CD4-positive, alpha-beta T cell treated with Interleukin-12 subunit alpha and Interleukin-12 subunit beta, for 1 hour (primary cell): Measurements from ENCODE around the gene GSX2.
"Not testable (repeated sequence)": the region's sequence is repeated elsewhere in the genome, so short reads cannot be mapped to it uniquely, and the experiment has no call there.

Experiments used
- DNase-seq: peaks from one replicate; pipeline ENCODE4 v3.0.0-alpha.2; 2020

GSX2 gene

DNA sequence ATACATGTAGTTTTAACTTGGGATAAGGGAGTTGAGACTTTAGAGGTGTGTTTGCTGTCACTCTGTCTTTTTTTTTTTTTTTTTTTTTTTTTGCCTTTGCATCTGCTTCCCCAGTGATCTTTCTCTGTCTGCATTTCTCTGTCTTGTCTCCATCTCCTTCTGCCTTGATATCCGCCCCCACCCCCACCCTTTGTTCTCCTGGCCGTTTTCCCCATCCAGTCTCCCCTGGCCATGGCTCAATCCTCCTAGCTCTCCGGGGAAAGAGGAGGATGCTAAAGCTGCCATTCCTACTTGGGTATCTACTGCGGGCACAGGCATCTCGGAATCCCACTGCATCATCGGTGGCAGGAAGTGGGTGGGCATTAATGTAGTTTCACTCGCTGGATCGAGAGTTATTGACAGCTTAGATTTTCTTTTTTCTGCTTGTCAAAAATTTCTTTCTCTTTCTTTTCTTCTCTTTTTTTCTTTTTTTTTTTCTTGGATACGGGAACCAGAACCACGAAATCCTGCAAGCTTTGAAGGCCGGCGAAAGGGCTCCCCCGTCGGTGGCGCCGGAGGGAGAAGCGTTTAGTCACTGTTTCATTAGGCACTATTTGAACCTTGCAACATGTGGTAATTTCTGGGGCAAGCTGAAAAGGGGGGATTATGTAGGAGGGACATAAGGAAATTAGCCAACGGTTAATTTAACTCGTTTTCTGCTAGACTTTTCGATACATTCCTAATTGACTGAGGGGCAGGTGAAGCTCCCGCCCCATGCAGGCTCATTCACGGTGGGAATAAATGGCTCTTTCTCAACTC is 8.2 kb downstream of the GSX2 start:
- no peak for DNase-seq

DNA sequence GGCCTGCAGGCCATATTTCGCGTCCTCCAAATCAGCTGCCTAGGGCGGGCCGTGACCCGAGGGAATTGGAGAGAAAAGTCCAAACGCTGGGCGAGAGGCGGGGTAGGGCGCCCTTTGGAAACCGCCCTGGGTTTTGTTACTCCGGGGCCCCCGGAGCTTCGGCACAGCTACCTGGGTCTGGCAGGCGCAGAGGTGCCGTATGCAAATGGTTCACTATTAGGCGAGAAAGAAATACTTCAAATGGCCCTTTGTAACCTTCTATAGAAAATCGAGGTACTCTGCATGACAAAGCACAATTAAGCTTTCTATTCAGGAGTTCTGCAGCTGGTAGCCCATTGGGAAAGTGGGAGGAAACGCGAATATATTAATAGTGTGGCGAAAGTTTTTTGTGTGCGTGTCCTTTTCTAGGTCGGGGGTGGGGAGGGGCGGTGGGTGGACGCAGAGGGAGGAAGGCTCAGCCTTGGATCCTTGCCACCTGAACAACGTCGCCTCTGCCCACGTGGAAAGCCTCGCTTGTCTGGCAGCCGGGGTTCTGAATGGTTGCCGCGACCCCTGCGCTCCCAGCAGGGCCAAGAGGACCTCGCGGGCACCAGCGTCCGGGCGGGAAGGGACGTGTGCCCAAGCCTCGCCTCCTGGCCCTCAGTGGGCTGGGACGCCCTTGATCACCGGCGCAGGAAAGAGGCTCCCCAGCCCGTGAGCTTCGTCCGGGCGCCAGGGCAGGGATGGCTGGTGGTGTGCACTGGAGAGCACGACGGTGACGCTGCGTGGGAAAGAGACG is 9.5 kb downstream of the GSX2 start:
- no peak for DNase-seq

DNA sequence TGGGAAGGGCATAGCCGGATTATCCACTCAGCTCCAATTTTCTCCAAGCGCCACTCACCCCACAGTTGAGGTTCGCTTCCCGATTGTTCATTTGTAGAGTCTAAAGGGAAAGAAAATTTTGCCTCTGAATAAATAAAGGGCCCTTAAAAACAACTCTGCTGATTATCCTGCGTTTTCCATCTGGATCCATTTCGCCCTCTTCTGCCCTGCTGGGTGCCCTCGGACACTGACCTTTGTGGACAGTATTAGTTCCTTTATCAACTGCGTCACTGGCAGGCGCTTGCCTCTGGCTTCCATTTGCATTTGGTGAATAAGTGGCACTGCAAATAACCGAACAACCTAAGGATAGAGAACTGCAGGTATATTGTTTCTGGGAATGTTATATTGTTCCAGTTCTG is 10.1 kb downstream of the GSX2 start:
- DNase-seq: no peak

DNA sequence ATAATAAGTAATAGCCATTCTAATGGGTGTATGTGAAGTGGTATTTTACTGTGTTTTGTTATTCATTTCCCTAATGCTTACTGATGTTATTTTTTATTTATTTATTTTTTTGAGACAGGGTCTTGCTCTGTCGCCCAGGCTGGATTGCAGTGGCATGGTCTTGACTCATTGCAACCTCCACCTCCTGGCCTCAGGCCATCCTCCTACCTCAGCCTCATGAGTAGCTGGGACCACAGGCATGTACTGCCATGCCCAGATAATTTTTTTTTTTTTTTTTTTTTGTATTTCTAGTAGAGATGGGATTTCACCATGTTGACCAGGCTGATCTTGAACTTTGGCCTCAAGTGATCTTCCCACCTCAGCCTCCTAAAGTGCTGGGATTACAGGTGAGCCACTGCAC is 13.2 kb downstream of the GSX2 start:
- not testable (repeated sequence) for DNase-seq

DNA sequence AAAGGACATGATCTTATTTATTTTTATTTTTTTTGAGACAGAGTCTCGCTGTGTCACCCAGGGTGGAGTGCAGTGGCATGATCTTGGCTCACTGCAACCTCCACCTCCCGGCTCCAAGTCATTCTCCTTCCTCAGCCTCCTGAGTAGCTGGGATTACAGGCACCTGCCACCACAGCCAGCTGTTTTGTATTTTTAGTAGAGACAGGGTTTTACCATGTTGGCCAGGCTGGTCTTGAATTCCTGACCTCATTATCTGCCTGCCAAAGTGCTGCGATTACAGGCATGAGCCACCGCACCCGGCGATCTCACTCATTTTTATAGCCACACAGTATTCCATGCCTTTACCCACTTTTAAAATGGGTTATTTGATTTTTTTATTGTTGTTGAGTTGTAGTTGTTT is 16.3 kb downstream of the GSX2 start:
- DNase-seq: not testable (repeated sequence)

DNA sequence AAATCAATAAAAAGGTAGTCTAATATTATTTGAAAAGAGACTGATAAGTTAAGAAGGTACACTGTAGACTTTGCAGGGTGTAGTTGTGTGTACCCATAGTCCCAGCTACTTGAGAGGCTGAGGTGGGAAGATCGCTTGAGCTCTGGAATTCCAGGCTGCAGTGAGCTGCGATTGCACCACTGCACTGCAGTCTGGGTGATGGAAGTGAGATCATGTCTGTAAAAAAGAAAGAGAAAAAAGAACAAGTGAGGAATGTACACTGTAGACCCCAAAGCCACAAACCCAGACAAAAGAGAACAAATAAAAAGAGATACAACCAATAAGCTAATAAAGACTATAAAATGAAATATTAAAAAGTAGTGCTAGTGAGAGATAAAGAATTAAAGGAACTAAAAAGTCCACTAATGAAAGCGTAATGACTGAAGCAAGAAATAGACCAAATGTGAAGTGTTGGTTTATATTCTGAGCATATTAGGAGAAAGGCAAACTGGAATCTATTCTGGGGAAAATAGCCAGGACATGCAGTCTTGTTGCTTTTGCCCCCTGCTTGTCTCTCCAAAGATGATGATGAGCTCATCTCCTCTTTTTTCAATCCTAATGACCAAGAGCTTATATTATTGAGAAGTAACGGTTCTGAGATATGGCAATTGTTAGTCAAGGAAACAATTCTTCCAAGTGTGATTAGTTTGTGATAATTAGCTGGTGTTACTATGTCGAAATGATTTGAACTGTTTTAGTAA is 19.1 kb downstream of the GSX2 start:
- no peak for DNase-seq

DNA sequence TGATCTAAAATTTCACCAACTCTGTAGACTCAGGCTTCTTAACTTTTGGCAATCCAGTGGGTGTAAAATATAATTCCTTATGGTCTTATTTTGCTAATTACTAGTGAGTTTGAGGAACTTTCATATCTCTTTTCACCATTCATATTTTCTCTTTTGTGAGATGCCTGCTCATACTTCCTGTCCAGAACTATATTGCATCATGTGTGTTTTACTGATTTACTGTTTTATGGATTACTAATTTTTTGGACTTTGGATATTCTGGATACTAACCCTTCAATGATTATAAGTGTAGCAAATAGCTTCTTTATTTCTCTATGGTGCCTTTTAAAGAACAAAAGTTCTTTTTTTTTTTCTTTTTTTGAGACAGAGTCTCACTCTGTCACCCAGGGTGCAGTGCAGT is 20.6 kb downstream of the GSX2 start:
- no peak for DNase-seq

DNA sequence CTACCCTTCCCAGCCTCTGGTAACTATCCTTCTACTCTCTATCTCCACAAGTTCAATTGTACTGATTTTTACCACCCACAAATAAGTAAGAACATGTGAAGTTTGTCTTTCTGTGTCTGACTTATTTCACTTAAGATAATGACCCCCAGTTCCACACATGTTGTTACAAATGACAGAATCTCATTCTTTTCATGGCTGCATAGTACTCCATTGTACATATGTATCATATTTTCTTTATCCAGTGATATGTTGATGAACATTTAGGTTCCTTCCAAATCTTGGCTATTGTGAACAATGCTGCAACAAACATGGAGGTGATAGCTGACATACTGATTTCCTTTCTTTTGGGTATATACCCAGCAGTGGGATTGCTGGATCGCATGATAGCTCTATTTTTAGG is 27.7 kb downstream of the GSX2 start:
- no peak for DNase-seq

DNA sequence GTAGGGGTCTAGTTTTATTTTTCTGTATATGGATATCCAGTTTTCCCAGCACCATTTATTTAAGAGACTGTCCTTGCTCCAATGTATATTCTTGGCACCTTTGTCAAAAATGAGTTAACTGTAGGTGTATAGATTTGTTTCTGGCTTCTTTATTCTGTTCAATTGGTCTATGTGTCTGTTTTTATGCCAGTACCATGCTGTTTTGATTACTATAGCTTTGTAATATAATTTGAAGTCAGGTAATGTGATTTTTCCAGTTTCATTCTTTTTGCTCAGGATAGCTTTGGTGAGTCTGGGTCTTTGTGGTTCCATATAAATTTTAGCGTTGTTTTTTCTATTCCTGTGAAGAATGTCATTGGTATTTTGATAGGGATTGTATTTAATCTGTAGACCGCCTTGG is 28.7 kb downstream of the GSX2 start:
- DNase-seq: not testable (repeated sequence)

DNA sequence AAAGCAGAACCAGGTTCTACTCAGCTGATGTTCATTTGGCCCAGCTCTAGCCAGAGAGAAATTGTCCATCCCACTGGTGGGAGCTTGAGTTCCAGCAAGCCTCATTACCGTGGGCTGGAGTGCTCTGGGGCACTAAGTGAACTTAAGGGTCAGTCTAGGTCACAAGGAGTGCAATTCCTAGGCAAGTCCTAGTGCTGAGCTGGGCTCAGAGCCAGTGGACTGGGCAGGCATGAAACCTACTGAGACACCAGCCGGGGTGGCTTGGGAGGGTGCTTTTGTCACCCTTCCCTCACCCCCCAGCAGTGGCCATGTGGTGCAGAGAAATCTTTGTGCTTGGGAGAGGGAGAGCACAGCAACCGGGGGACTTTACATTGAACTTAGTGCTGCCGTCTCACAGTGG is 39.4 kb downstream of the GSX2 start:
- DNase-seq: no peak

DNA sequence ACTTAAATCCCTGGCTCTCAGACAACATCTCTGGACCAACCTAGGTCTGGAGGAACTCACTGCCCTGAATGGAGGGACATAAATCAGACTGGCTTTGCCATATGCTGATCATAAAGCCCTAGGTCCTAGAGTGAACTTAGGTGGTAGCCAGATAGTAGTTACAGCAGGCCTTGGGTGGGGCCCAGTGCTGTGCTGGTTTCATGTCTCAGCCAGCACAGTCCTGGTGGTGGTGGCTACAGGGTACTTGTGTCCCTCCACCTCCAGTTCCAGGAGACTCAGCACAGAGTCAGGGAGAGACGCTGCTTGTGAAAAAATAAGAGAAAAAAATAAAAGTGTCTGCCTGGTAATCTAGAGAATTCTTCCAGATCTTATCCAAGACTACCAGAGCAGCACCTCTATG is 40.3 kb downstream of the GSX2 start:
- no peak for DNase-seq

DNA sequence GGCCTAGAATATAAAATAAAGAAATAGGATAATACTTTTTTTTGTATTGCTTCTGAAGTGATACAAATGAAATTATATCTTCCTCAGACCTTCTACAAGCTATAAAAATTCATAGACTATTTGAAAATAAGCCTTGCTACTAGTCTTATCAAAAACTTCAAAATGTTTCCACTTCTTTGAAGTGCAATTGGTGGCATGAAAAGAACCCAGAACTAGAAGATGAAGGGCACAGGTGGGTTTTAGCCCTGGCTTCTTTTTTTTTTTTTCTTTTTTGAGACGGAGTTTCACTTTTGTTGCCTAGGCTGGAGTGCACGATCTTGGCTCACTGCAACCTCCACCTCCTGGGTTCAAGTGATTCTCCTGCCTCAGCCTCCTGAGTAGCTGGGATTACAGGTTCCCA is 44.2 kb downstream of the GSX2 start:
- DNase-seq: no peak

DNA sequence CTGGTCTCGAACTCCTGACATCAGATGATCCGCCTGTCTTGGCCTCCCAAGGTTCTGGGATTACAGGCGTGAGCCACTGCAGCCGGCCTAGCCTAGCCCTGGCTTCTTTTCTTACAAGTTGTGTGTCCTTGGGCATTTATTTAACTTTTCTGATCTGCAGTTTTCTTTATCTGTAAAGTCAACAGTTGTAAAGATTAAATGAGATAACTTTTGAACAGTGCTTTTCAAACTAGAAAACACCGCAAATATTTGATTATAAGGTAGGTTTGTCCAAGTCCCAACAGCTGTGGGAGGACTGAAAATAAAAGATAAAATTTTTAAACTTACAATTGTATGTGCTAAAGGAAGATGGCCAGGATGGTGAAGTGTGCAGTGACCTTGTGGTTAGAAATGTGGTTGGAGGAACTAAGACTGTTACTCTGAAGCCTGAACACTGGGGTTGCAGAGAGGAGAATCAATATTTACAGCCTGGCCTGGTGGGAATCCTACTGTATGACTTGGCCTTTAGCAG is 44.8 kb downstream of the GSX2 start:
- no peak for DNase-seq

DNA sequence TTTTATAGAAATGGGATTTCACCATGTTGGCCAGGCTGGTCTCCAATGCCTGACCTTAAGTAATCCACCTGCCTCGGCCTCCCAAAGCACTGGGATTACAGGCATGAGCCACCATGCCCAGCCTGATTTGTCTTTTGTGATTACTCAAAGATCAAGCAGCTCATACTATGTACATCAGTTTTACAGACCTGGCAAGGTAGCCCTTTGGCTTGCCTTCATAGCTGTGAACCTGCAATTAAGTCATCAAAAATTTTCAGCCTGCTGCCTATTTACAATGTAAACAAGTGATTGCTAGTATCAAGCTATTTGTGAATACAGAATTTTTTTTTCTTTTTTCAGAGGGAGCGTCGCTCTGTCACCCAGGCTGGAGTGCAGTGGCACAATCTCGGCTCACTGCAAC is 46.2 kb downstream of the GSX2 start:
- no peak for DNase-seq

DNA sequence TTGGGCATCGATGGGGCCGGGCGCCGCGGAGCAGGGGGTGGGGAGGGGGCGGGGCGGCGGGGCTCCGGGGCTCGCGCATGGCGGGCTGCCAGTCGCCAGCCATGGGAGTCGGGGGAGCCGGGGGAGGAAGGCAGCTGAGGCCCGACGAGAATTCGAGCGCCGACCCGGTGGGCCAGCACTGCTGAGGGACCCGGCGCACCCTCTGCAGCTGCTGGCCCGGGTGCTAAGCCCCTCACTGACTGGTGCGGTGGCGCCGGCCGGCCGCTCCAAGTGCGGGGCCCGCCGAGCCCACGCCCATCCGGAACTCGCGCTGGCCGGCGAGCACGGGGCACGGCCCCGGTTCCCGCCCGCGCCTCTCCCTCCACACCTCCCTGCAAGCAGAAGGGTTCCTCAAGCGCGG is 49.4 kb downstream of the GSX2 start:
- no peak for DNase-seq
